K562 (cell line): Measurements from ENCODE around the gene ME3. TPM values are rescaled to one million over a fixed set of nuclear protein-coding genes. Genes with fewer than 3 reads are reported as not detected.

Experiments used
- ATAC-seq: fragments of 200-7000 bp; cut with Tn5 transposase; 3 replicates; pipeline ENCODE4 v1.9.1; 2020; ENCODE audit warnings: moderate library complexity
- BruUV-seq: library from RNA; stranded (reverse); fragments of 400-500 nt; replicated peaks from 2 replicates; lab custom pipeline; 2021; lab: Mats Ljungman, UMichigan
- CTCF ChIA-PET: fragments of 300-600 bp; formaldehyde crosslinking; extraction: SDS; loops from one replicate; lab custom pipeline; 2021; ENCODE audit warnings: low intra/inter-chr PET ratio; lab: Yijun Ruan, JAX
- POLR2A ChIA-PET: fragments of 300-600, 350-650 bp; sonication (Branson Sonifier 250); formaldehyde crosslinking; extraction: SDS; loops from one replicate; lab custom pipeline; 2021; ENCODE audit warnings: antibody characterized with exemption, inconsistent platforms; lab: Yijun Ruan, JAX
- DNase-seq, 4 experiments: peaks; one replicate each; pipeline versions ENCODE4 v3.0.0 to v3.0.0-alpha.2; 2011 to 2018; ENCODE audit warnings: low spot score in 3 of 4, mixed read lengths in 3 of 4; ENCODE audit errors: extremely low read depth in 1 of 4
- FAIRE-seq: peaks from 2 replicates; lab custom pipeline; 2011; peaks lifted over from hg19 to GRCh38; lab: Jason Lieb, UNC
- H2AFZ ChIP-seq: 2 replicates; pipeline ENCODE4 v1.6.0; 2011; ENCODE audit warnings: low read depth, low read length, control low read depth, inconsistent platforms
- H3K27ac ChIP-seq: fragments of 200-600 bp; 3 replicates; pipeline ENCODE4 v1.8.0; 2011; ENCODE audit warnings: low read depth, mild to moderate bottlenecking, control low read depth, inconsistent platforms, low read length, moderate library complexity, mixed read lengths; ENCODE audit errors: extremely low read depth
- H3K27me3 ChIP-seq, 2 experiments: fragments of 300-600 bp in 1 of 2; 2 replicates in 1 of 2; 3 replicates in 1 of 2; pipeline versions ENCODE4 v1.6.0 to v1.8.0; 2011; ENCODE audit warnings: inconsistent platforms in 2 of 2, low read length in 2 of 2, mild to moderate bottlenecking in 1 of 2, mixed read lengths in 1 of 2, moderate library complexity in 1 of 2; ENCODE audit not compliant: control insufficient read depth in 2 of 2, insufficient read depth in 2 of 2
- H3K36me3 ChIP-seq: fragments of 300-600 bp; 3 replicates; pipeline ENCODE4 v1.8.0; 2011; ENCODE audit warnings: mild to moderate bottlenecking, low read length, inconsistent platforms; ENCODE audit not compliant: control insufficient read depth, insufficient read depth
- H3K4me1 ChIP-seq, 2 experiments: fragments of 200-600 bp in 1 of 2; replicated peaks in 1 of 2; 2 replicates in 1 of 2; 3 replicates in 1 of 2; pipeline versions ENCODE4 v1.5.1 to v1.8.0; 2011; ENCODE audit warnings: inconsistent platforms in 2 of 2, low read length in 2 of 2, mild to moderate bottlenecking in 1 of 2, mixed read lengths in 1 of 2, moderate library complexity in 1 of 2; ENCODE audit not compliant: control insufficient read depth in 2 of 2, insufficient read depth in 2 of 2
- H3K4me2 ChIP-seq: 2 replicates; pipeline ENCODE4 v1.6.1; 2011; ENCODE audit warnings: low read length, control low read depth, inconsistent platforms, mixed read lengths; ENCODE audit not compliant: insufficient read depth
- H3K4me3 ChIP-seq: fragments of 200-600 bp; sonication (generic), shearing (Covaris generic); 2 replicates; pipeline ENCODE4 v1.5.1; 2016; ENCODE audit warnings: control low read depth, inconsistent platforms
- H3K79me2 ChIP-seq: fragments of 200-600 bp; 3 replicates; pipeline ENCODE4 v1.8.0; 2011; ENCODE audit warnings: low read length, inconsistent platforms; ENCODE audit not compliant: control insufficient read depth, insufficient read depth
- H3K9ac ChIP-seq, 2 experiments: 2 replicates each; pipeline versions ENCODE4 v1.6.0 to v1.6.1; 2011; ENCODE audit warnings: low read depth in 2 of 2, low read length in 2 of 2, control low read depth in 1 of 2, inconsistent platforms in 1 of 2, mild to moderate bottlenecking in 1 of 2, mixed read lengths in 1 of 2; ENCODE audit not compliant: insufficient read depth in 1 of 2
- H3K9me1 ChIP-seq: one replicate; pipeline ENCODE4 v1.6.0; 2011; ENCODE audit warnings: inconsistent platforms, mild to moderate bottlenecking, low read length, moderate library complexity; ENCODE audit not compliant: control insufficient read depth, insufficient read depth
- H3K9me3 ChIP-seq: replicated peaks from 2 replicates; pipeline ENCODE4 v1.5.1; 2011; ENCODE audit warnings: low read depth, low read length, inconsistent platforms; ENCODE audit not compliant: control insufficient read depth, insufficient read depth
- H4K20me1 ChIP-seq: replicated peaks from 2 replicates; pipeline ENCODE4 v1.6.1; 2011; ENCODE audit warnings: low read length, inconsistent platforms, mixed read lengths; ENCODE audit not compliant: control insufficient read depth, insufficient read depth
- ARID2 ChIP-seq: fragments of 450-650 bp; IDR thresholded peaks from 2 replicates; pipeline ENCODE4 v1.6.1; 2017; ENCODE audit warnings: antibody characterized with exemption, mild to moderate bottlenecking
- CEBPB ChIP-seq: fragments of 450-650 bp; IDR thresholded peaks from 2 replicates; pipeline ENCODE4 v1.6.1; 2016; ENCODE audit warnings: missing genetic modification characterization, missing compliant biosample characterization
- LCOR ChIP-seq: sonication (generic); formaldehyde crosslinking; IDR thresholded peaks from 2 replicates; pipeline ENCODE4 v1.8.0; 2022; ENCODE audit warnings: mild to moderate bottlenecking, missing genetic modification reagents
- MAZ ChIP-seq, 2 experiments: fragments of 450-650 bp in 1 of 2; sonication (generic) in 1 of 2; formaldehyde crosslinking; IDR thresholded peaks in 1 of 2; conservative IDR thresholded peaks in 1 of 2; 2 replicates each; pipeline versions ENCODE4 v1.4.0 to v1.5.0; 2020; ENCODE audit warnings: mild to moderate bottlenecking in 1 of 2, missing genetic modification reagents in 1 of 2
- STAG1 ChIP-seq: sonication (generic); formaldehyde crosslinking; IDR thresholded peaks from 2 replicates; pipeline ENCODE4 v1.5.0; 2020; ENCODE audit warnings: missing genetic modification reagents, borderline replicate concordance
- TAF1 ChIP-seq: IDR thresholded peaks from 2 replicates; pipeline ENCODE4 v1.6.1; 2011; ENCODE audit warnings: mild to moderate bottlenecking, low read length, moderate library complexity; ENCODE audit not compliant: insufficient read depth, control insufficient read depth, severe bottlenecking; ENCODE audit errors: extremely low read depth
- ZSCAN32 ChIP-seq: fragments of 450-650 bp; formaldehyde crosslinking; IDR thresholded peaks from 2 replicates; pipeline ENCODE4 v1.4.0; 2020; ENCODE audit warnings: mild to moderate bottlenecking, moderate library complexity
- WGBS: fragments of 100-300 bp; shearing (Covaris generic); methylation state at CpG from one replicate; pipeline ENCODE4 v1.1.6; 2016; ENCODE audit warnings: low coverage, mixed read lengths; ENCODE audit not compliant: insufficient coverage; ENCODE audit errors: missing lambda C conversion rate; 5-methylcytosine and 5-hydroxymethylcytosine counted together
- in situ Hi-C: fragments of 300-500 bp; cut with MboI; formaldehyde crosslinking; loops from 4 replicates; pipeline ENCODE4 v1.15.0; 2018; ENCODE audit warnings: inconsistent platforms, mixed read lengths
- intact Hi-C: fragments of 100-400 bp; cut with micrococcal nuclease; formaldehyde crosslinking; loops from 2 replicates; pipeline ENCODE4 v1.14.2; 2022
- polyA plus RNA-seq, 8 experiments: library from polyadenylated mRNA; depleted of rRNA in 4 of 8; stranded (reverse) in 5 of 8; unstranded in 3 of 8; fragments of >200 nt; fragmentation: Nextera tagmentation in 2 of 8; fragmentation: Illumina TruSeq in 1 of 8; extraction: Ambion mirVana in 2 of 8; extraction: Trizol in 1 of 8; gene quantifications; 2 replicates each; pipeline versions ENCODE4 v1.2.1 to v1.2.3, GENCODE V29; 2011 to 2014; ENCODE audit warnings: inconsistent platforms in 1 of 8, missing spikeins in 1 of 8
- total RNA-seq, 7 experiments: library from RNA; depleted of rRNA in 6 of 7; stranded (reverse); fragments of >200 nt in 6 of 7; fragmentation: Illumina TruSeq in 2 of 7; extraction: Trizol in 2 of 7; gene quantifications; 2 replicates each; pipeline versions ENCODE4 v1.2.1 to v1.2.3, GENCODE V29; 2011 to 2021; ENCODE audit warnings: low replicate concordance in 1 of 7
- TF ChIP-seq, protein P1 (sequence below), 3 experiments: IDR thresholded peaks in 2 of 3; conservative IDR thresholded peaks in 1 of 3; 2 replicates each; pipeline ENCODE4 v1.5.1; 2011 to 2012; ENCODE audit warnings: low read length in 3 of 3, mild to moderate bottlenecking in 3 of 3, control low read depth in 2 of 3, improper control_type of control experiment in 1 of 3, inconsistent platforms in 1 of 3, low read depth in 1 of 3, mixed read lengths in 1 of 3, moderate library complexity in 1 of 3; ENCODE audit not compliant: insufficient read depth in 2 of 3
- TF ChIP-seq, protein P2 (sequence below), 2 experiments: fragments of 450-650 bp; formaldehyde crosslinking in 1 of 2; IDR thresholded peaks; 2 replicates each; pipeline versions ENCODE4 v1.4.0 to v1.6.1; 2014 to 2020; ENCODE audit warnings: mild to moderate bottlenecking in 2 of 2, borderline replicate concordance in 1 of 2, low read depth in 1 of 2

The ME3 gene
- total and polyA plus RNA-seq, 9 of the 15 experiments (the other 6 are each of a cell fraction or from before 2014, with no cell fraction given): not detected

- in situ Hi-C loops: loop anchor here (5.0 to 10.0 kb wide), 3 partner anchors 116 to 968 kb away; no protein-coding TSS in a partner anchor
- Histone ChIP-seq H3K36me3 (no peaks in the 10 kb centered on the region), H3K27me3 (no peaks in the 10 kb centered on the region), H3K9me1 (no peaks in the 10 kb centered on the region), H3K79me2 (no peaks in the 10 kb centered on the region), H3K4me1 (no peaks in the 10 kb centered on the region), H4K20me1 (0 out of 2 replicates have a peak, but pooled peaks cover 4% of the 10 kb centered on the region), H3K27ac (no peak overlapping the region), H3K9ac (no peak overlapping the region), H3K4me3 (no peak overlapping the region), H2AFZ (no peak overlapping the region), H3K4me2 (no peak overlapping the region), H3K9me3 (no peaks in the 10 kb centered on the region)
- 3% methylated on average over 9 of the region's 9 CpGs for WGBS
- ChIA-PET POLR2A (interaction anchor here (0.6 kb wide), 1 partner anchor 387 kb away, joined by 3 read pairs; no protein-coding TSS in a partner anchor), CTCF (interaction anchor here (0.6 to 2.5 kb wide), 10 partner anchors 115 to 993 kb away, joined by 3 to 18 read pairs (median 4); no protein-coding TSS in a partner anchor)
- DNase-seq (peak; percentile 77 to 86 (median 84)), FAIRE-seq (peak; percentile 97), ATAC-seq (peak; percentile 98)
- BruUV-seq: no TSS peak
- intact Hi-C loops: loop anchor here (1.0 to 5.0 kb wide), 6 partner anchors 115 to 463 kb away; no protein-coding TSS in a partner anchor
- TF ChIP-seq CEBPB (tag): peak; percentile 41; the same call in 1 of the 2 replicates
- TF ChIP-seq MAZ (CRISPR knock-in tag; conservative IDR thresholded peaks at IDR 0.05 in 1 of 2, IDR thresholded peaks at IDR 0.05 in 1 of 2): peak in 1 of 2 experiments; percentile 70; a peak in 2 of 4 replicates
- TF ChIP-seq, protein P1, sequence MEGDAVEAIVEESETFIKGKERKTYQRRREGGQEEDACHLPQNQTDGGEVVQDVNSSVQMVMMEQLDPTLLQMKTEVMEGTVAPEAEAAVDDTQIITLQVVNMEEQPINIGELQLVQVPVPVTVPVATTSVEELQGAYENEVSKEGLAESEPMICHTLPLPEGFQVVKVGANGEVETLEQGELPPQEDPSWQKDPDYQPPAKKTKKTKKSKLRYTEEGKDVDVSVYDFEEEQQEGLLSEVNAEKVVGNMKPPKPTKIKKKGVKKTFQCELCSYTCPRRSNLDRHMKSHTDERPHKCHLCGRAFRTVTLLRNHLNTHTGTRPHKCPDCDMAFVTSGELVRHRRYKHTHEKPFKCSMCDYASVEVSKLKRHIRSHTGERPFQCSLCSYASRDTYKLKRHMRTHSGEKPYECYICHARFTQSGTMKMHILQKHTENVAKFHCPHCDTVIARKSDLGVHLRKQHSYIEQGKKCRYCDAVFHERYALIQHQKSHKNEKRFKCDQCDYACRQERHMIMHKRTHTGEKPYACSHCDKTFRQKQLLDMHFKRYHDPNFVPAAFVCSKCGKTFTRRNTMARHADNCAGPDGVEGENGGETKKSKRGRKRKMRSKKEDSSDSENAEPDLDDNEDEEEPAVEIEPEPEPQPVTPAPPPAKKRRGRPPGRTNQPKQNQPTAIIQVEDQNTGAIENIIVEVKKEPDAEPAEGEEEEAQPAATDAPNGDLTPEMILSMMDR (IDR thresholded peaks at IDR 0.05 in 2 of 3, conservative IDR thresholded peaks at IDR 0.05 in 1 of 3; ENCODE audit: insufficient read depth in 2 of 3, low read depth in 1 of 3, low read length in 3 of 3): peak; percentile 83 to 93 (median 92)
- peak; percentile 94 for TF ChIP-seq STAG1 (CRISPR knock-in tag)
- TF ChIP-seq LCOR (CRISPR knock-in tag): peak; percentile 34; the same call in 1 of the 2 replicates
- no peak for TF ChIP-seq TAF1
- no peak for TF ChIP-seq ZSCAN32
- TF ChIP-seq, protein P2, sequence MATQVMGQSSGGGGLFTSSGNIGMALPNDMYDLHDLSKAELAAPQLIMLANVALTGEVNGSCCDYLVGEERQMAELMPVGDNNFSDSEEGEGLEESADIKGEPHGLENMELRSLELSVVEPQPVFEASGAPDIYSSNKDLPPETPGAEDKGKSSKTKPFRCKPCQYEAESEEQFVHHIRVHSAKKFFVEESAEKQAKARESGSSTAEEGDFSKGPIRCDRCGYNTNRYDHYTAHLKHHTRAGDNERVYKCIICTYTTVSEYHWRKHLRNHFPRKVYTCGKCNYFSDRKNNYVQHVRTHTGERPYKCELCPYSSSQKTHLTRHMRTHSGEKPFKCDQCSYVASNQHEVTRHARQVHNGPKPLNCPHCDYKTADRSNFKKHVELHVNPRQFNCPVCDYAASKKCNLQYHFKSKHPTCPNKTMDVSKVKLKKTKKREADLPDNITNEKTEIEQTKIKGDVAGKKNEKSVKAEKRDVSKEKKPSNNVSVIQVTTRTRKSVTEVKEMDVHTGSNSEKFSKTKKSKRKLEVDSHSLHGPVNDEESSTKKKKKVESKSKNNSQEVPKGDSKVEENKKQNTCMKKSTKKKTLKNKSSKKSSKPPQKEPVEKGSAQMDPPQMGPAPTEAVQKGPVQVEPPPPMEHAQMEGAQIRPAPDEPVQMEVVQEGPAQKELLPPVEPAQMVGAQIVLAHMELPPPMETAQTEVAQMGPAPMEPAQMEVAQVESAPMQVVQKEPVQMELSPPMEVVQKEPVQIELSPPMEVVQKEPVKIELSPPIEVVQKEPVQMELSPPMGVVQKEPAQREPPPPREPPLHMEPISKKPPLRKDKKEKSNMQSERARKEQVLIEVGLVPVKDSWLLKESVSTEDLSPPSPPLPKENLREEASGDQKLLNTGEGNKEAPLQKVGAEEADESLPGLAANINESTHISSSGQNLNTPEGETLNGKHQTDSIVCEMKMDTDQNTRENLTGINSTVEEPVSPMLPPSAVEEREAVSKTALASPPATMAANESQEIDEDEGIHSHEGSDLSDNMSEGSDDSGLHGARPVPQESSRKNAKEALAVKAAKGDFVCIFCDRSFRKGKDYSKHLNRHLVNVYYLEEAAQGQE (IDR thresholded peaks at IDR 0.05; ENCODE audit: borderline replicate concordance): peak; percentile 90
- TF ChIP-seq, protein P2 (CRISPR knock-in tag; IDR thresholded peaks at IDR 0.05; ENCODE audit: low read depth): no peak
- peak; percentile 64; the same call in 1 of the 2 replicates for TF ChIP-seq ARID2
Observed at GRCh38 chr11:86456075-86456939, 216.1 kb downstream of the ME3 start.
